GM12878 (cell line): ENCODE results near the gene TTC39A. TPM values are rescaled to one million over a fixed set of nuclear protein-coding genes. Genes with fewer than 3 reads are reported as not detected.

Source experiments
- ATAC-seq: fragments of 200-7000 bp; cut with Tn5 transposase; 3 replicates; pipeline ENCODE4 v1.9.1; 2020; ENCODE audit warnings: mild to moderate bottlenecking, moderate library complexity
- BruUV-seq: library from RNA; stranded (reverse); fragments of 400-500 nt; replicated peaks from 2 replicates; lab custom pipeline; 2021; lab: Mats Ljungman, UMichigan
- CTCF ChIA-PET: fragments of 300-600 bp; sonication (Branson Sonifier 250); formaldehyde crosslinking; extraction: SDS; loops from one replicate; lab custom pipeline; 2021; ENCODE audit warnings: inconsistent platforms; lab: Yijun Ruan, JAX
- POLR2A ChIA-PET: fragments of 350-600 bp; formaldehyde crosslinking; extraction: SDS; loops from one replicate; lab custom pipeline; 2021; ENCODE audit warnings: inconsistent platforms; lab: Charles Lee
- RAD21 ChIA-PET: fragments of 300-600 bp; sonication (Branson Sonifier 250); formaldehyde crosslinking; loops from one replicate; lab custom pipeline; 2023; ENCODE audit warnings: antibody characterized with exemption; ENCODE audit not compliant: unreplicated experiment; lab: Charles Lee
- SMC1A ChIA-PET: fragments of 300-600 bp; sonication (Branson Sonifier 250); formaldehyde crosslinking; loops from one replicate; lab custom pipeline; 2023; ENCODE audit not compliant: unreplicated experiment, uncharacterized antibody; lab: Charles Lee
- DNase-seq: peaks from one replicate; pipeline ENCODE4 v3.0.0-alpha.2; 2011; ENCODE audit warnings: low read depth, low spot score
- FAIRE-seq: peaks from 3 replicates; lab custom pipeline; 2011; peaks lifted over from hg19 to GRCh38; lab: Jason Lieb, UNC
- H2AFZ ChIP-seq: 2 replicates; pipeline ENCODE4 v1.6.0; 2011; ENCODE audit warnings: low read depth, low read length, control low read depth; ENCODE audit not compliant: control insufficient read depth
- H3K27ac ChIP-seq: 2 replicates; pipeline ENCODE4 v1.5.1; 2011; ENCODE audit warnings: control low read depth; ENCODE audit not compliant: control insufficient read depth, insufficient read depth
- H3K27me3 ChIP-seq, 2 experiments: replicated peaks in 1 of 2; 2 replicates each; pipeline versions ENCODE4 v1.6.0 to v1.6.1; 2011; ENCODE audit warnings: low read length in 1 of 2; ENCODE audit not compliant: control insufficient read depth in 2 of 2, insufficient read depth in 2 of 2
- H3K36me3 ChIP-seq, 2 experiments: 2 replicates each; pipeline ENCODE4 v1.5.1; 2011; ENCODE audit warnings: low read length in 1 of 2; ENCODE audit not compliant: control insufficient read depth in 2 of 2, insufficient read depth in 2 of 2
- H3K4me1 ChIP-seq: 2 replicates; pipeline ENCODE4 v1.6.1; 2011; ENCODE audit warnings: mild to moderate bottlenecking, low read length, moderate library complexity, mixed read lengths; ENCODE audit not compliant: control insufficient read depth, insufficient read depth
- H3K4me2 ChIP-seq: 2 replicates; pipeline ENCODE4 v1.6.0; 2011; ENCODE audit warnings: control low read depth; ENCODE audit not compliant: control insufficient read depth, insufficient read depth
- H3K4me3 ChIP-seq: fragments of 200-600 bp; sonication (generic); 2 replicates; pipeline ENCODE4 v1.5.1; 2016
- H3K79me2 ChIP-seq: 2 replicates; pipeline ENCODE4 v1.6.0; 2011; ENCODE audit warnings: low read length; ENCODE audit not compliant: control insufficient read depth, insufficient read depth
- H3K9ac ChIP-seq: 2 replicates; pipeline ENCODE4 v1.8.0; 2011; ENCODE audit warnings: low read length, control low read depth, mixed read lengths; ENCODE audit not compliant: control insufficient read depth, insufficient read depth
- H3K9me3 ChIP-seq: replicated peaks from 3 replicates; pipeline ENCODE4 v1.5.1; 2011; ENCODE audit warnings: mild to moderate bottlenecking, low read length; ENCODE audit not compliant: control insufficient read depth, insufficient read depth
- H4K20me1 ChIP-seq: 2 replicates; pipeline ENCODE4 v1.6.0; 2011; ENCODE audit not compliant: control insufficient read depth, insufficient read depth
- BCLAF1 ChIP-seq: fragments of 450-650 bp; IDR thresholded peaks from 2 replicates; pipeline ENCODE4 v1.6.1; 2017; ENCODE audit warnings: antibody characterized with exemption, mild to moderate bottlenecking, moderate library complexity
- IRF3 ChIP-seq: fragments of 450-650 bp; IDR thresholded peaks from 2 replicates; pipeline ENCODE4 v1.6.1; 2014; ENCODE audit warnings: mild to moderate bottlenecking
- MEF2B ChIP-seq: fragments of 450-650 bp; IDR thresholded peaks from 2 replicates; pipeline ENCODE4 v1.6.1; 2018; ENCODE audit warnings: mild to moderate bottlenecking, moderate library complexity; ENCODE audit not compliant: partially characterized antibody, poor library complexity, severe bottlenecking
- NFIC ChIP-seq: IDR thresholded peaks from 2 replicates; pipeline ENCODE4 v1.6.1; 2012; ENCODE audit warnings: low read depth, mild to moderate bottlenecking, inconsistent platforms, low read length, moderate library complexity
- NR2C2 ChIP-seq: IDR thresholded peaks from 2 replicates; pipeline ENCODE4 v1.6.1; 2011; ENCODE audit warnings: borderline replicate concordance, low read depth; ENCODE audit not compliant: control insufficient read depth, insufficient read length
- PBX3 ChIP-seq: IDR thresholded peaks from 2 replicates; pipeline ENCODE4 v1.6.1; 2011; ENCODE audit warnings: mild to moderate bottlenecking, low read depth, low read length, moderate library complexity; ENCODE audit not compliant: insufficient replicate concordance
- PRDM15 ChIP-seq: fragments of 450-650 bp; formaldehyde crosslinking; IDR thresholded peaks from 2 replicates; pipeline ENCODE4 v1.4.0; 2020; ENCODE audit warnings: mild to moderate bottlenecking, moderate library complexity
- SIN3A ChIP-seq: IDR thresholded peaks from 2 replicates; pipeline ENCODE4 v1.6.1; 2012; ENCODE audit warnings: low read depth, low read length, improper control_type of control experiment
- SMAD5 ChIP-seq: IDR thresholded peaks from 2 replicates; pipeline ENCODE4 v1.6.1; 2016; ENCODE audit warnings: antibody characterized with exemption, low read depth
- ZNF384 ChIP-seq: IDR thresholded peaks from 2 replicates; pipeline ENCODE4 v1.6.1; 2012; ENCODE audit warnings: low read depth, mild to moderate bottlenecking, low read length, improper control_type of control experiment, borderline replicate concordance
- WGBS: methylation state at CpG from one replicate; pipeline ENCODE4 v1.1.6; 2016; ENCODE audit warnings: low lambda C conversion rate; ENCODE audit not compliant: insufficient replicate concordance, insufficient coverage; ENCODE audit errors: missing lambda C conversion rate; 5-methylcytosine and 5-hydroxymethylcytosine counted together
- in situ Hi-C: fragments of 300-500 bp; cut with MboI; formaldehyde crosslinking; loops from 9 replicates; pipeline ENCODE4 v1.14.3; 2018; ENCODE audit warnings: mixed read lengths
- intact Hi-C: fragments of 100-400 bp; cut with micrococcal nuclease; formaldehyde crosslinking; loops from one replicate; pipeline ENCODE4 v1.14.2; 2022; ENCODE audit not compliant: unreplicated experiment
- polyA plus RNA-seq, 11 experiments: library from polyadenylated mRNA; depleted of rRNA in 4 of 11; unstranded in 6 of 11; stranded (reverse) in 5 of 11; fragments of >200 nt; fragmentation: Nextera tagmentation in 4 of 11; fragmentation: Illumina TruSeq in 1 of 11; extraction: Ambion mirVana in 4 of 11; extraction: Trizol in 1 of 11; gene quantifications; 1 replicate in 1 of 11; 2 replicates in 10 of 11; pipeline versions ENCODE4 v1.2.1 to v1.2.3, GENCODE V29; 2011 to 2016; ENCODE audit warnings: inconsistent platforms in 2 of 11, missing spikeins in 2 of 11, low read depth in 1 of 11
- total RNA-seq, 4 experiments: library from RNA; depleted of rRNA in 3 of 4; stranded (reverse); fragments of >200 nt in 3 of 4; fragmentation: Illumina TruSeq in 1 of 4; extraction: Trizol in 1 of 4; gene quantifications; 2 replicates each; pipeline versions ENCODE4 v1.2.1 to v1.2.3, GENCODE V29; 2013 to 2021

Gene TTC39A
- total and polyA plus RNA-seq, 10 of the 15 experiments (the other 5 are each of a cell fraction or from before 2014, with no cell fraction given): 0.18 to 3.0 (median 1.2) TPM

GRCh38 chr1:51298322-51298705 is 32.0 kb downstream of the TTC39A start:
- in situ Hi-C loops: no loop called here
- no peak overlapping the region for H2AFZ ChIP-seq
- H3K9ac ChIP-seq: no peak overlapping the region
- no peak overlapping the region for H3K4me3 ChIP-seq
- FAIRE-seq (no peak), DNase-seq (no peak), ATAC-seq (no peak)
- no TSS peak for BruUV-seq
- SMC1A ChIA-PET: interaction anchor here (0.7 to 1.4 kb wide), 3 partner anchors 10 to 549 kb away, joined by 3 to 4 read pairs (median 3); no protein-coding TSS in a partner anchor
- H3K27ac ChIP-seq: no peak overlapping the region
- no peaks in the 10 kb centered on the region; the same call in 2 of the 3 replicates for H3K9me3 ChIP-seq
- POLR2A ChIA-PET: no interaction called here
- CTCF ChIA-PET: interaction anchor here (0.8 to 2.4 kb wide), 3 partner anchors 369 to 524 kb away, joined by 3 to 7 read pairs (median 4); no protein-coding TSS in a partner anchor
- no peaks in the 10 kb centered on the region for H3K36me3 ChIP-seq
- no peaks in the 10 kb centered on the region for H4K20me1 ChIP-seq
- 44% methylated on average over 4 of the region's 4 CpGs for WGBS
- RAD21 ChIA-PET: no interaction called here
- intact Hi-C loops: loop anchor here (5.0 to 10.0 kb wide), 2 partner anchors 239 to 424 kb away; no protein-coding TSS in a partner anchor
- no peak overlapping the region for H3K4me2 ChIP-seq
- no peaks in the 10 kb centered on the region; a peak in 1 of 4 replicates for H3K27me3 ChIP-seq
- no peaks in the 10 kb centered on the region for H3K79me2 ChIP-seq
- peaks cover 49% of the 10 kb centered on the region for H3K4me1 ChIP-seq
- no peak for TF ChIP-seq PBX3
- TF ChIP-seq PRDM15 (CRISPR knock-in tag): no peak
- TF ChIP-seq NR2C2: no peak
- TF ChIP-seq BCLAF1: no peak
- no peak for TF ChIP-seq SMAD5
- no peak for TF ChIP-seq SIN3A
- TF ChIP-seq IRF3: no peak
- no peak for TF ChIP-seq ZNF384
- no peak for TF ChIP-seq NFIC
- TF ChIP-seq MEF2B: no peak
